Measurements from ENCODE around the gene SPECC1.
"Not testable (repeated sequence)": the region's sequence is repeated elsewhere in the genome, so short reads cannot be mapped to it uniquely, and the experiment has no call there.

Gene SPECC1

DNA sequence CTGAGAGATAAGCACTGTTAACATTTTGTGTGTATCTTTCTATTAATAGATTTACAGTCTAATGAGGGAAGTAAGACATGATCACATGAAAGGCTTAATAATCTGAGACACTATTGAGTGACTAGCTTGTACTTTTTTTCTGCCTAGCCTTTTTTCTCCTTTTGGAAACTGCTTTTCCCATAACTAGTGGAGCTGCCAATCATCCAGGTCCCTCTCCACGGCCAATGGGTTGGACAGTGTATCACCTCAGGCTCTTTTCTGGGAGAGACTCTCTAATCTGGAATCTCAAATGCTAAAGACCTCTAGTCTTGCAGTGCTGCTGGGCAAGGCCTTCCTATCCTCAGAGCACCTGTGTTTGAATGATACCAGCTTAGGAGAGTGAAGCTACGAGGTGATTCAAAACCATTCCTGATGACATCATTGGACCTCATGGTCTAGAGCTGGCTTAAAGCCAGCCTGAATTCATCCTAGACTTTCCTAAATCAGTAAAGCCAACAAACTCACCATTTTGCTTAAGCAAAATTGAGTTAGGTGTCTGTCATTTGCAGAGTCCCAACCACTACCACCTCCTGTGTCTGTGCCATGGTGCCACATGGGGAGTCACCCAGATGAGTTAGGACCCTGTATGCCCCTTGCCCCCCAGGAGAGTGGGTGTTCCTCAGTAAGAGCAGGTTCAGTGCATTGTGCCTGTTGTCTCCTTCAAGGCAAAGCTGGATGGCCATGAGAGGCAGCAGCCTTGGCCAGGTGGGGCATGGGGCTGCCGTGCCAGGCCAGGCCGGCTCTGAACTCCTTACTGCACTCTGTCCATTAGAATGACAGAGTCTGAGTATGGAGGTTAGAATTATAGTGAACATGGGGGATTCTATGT lies 62.9 kb downstream of the SPECC1 start:
- DNase-seq, result no peak

DNA sequence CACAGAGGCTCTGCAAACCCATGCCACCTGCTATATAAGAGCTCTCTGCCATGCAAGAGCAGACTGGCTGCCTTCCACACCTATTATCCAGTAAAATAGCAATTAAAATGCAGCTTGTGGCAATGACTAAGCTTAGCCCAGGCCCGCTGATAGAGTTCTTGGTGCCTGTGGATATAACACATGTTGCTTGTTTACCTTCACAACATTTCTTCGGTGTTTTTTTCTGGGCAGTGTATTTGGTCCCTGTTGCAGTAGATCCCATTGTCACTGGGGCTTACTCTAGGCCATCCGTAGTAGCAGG lies 63.5 kb downstream of the SPECC1 start:
- DNase-seq, result no peak

DNA sequence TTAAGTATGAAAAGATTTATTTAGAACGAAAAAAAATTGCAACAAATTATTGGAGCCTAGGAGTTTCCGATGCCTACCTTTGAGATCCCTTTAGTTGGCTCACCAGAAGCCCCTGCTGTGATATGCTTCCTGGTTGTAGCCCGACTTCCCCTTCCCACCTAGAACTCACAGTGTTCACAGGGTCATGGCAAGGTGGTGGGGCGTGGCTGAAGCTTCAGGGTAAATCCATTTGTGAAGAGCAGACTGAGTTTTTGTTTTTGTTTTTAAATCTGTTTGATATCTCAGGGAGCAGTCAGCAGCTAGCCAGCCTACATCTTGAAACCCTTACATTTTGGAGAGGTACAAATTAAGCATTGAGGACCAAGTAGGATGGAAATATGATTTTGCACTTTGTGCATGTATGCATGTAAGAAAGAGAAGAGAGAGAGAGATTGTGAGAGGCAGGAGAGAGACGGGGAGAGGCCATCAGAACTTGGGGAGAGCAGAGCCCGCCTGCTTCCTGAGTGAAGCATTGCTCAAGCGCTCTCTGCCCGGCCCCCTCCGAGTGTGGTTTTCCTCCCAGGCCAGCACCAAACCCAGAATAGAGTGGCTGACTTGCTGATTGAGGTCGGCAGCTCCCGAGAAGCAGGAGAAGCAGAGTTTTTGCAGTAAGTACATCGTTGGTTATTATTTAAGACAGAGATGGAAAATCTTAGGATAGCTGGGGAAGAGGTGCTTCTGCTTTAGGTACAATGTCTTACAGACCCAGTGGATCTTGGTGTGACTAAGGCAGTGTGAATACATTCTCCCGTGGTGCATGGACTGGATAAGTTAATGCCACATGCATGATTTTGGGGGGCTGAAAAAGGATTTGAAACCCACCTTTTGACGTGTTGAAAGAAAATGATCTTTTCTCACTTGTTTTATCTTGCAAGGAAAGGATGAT lies 64.2 kb downstream of the SPECC1 start:
- no peak for DNase-seq

DNA sequence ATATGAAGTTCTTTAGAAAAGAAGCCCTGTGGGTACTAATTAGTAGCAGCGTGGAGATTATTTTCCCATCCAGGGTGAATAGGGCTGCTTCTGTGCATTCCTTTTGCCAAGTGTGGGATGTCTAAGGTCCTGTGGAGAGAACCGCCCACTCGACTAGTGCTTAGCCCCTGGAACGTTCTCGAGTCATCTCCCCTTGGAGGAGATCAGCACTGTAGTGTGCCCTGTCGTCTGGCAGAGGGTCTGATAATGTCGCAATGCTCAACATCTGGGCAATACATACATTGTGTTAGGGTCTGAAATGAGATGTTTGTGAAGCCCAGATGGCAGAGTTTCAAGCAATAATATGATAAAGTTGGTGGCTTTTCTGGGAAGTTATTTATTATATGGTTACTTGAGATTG lies 64.8 kb downstream of the SPECC1 start:
- no peak for DNase-seq

DNA sequence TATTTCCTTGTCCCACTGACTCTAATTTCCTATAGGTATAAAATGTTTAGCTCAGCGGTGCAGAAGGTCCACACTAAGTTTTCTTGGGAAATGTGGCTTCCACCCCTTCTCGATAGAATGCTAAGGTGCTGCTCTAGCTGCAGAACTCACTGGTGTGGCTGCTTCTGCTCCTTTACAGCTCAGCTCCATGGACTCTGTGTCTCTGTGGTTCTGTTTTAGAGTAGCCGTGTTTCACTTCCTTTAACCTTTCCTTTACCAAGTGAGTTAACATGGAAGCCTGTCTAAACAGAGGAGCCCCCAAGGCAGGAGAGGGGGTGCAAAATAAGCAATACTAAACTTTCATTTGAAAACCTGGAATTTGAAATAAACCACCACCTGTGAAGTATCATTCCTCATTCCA lies 65.3 kb downstream of the SPECC1 start:
- DNase-seq, result no peak

DNA sequence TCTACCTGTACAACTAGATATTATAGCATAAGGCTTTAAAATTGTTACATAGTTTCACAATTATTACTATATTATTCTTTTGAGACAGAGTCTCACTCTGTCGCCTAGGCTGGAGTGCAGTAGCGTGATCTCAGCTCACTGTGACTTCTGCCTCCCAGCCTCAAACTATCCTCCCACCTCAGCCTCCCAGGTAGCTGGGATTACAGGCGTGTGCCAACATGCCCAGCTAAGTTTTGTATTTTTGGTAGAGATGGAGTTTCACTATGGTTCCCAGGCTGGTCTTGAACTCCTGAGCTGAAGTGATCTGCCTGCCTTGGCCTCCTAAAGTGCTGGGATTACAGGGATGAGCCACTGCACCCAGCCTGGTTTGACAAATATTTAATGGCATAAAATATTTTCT lies 67.0 kb downstream of the SPECC1 start:
- not testable (repeated sequence) for DNase-seq

DNA sequence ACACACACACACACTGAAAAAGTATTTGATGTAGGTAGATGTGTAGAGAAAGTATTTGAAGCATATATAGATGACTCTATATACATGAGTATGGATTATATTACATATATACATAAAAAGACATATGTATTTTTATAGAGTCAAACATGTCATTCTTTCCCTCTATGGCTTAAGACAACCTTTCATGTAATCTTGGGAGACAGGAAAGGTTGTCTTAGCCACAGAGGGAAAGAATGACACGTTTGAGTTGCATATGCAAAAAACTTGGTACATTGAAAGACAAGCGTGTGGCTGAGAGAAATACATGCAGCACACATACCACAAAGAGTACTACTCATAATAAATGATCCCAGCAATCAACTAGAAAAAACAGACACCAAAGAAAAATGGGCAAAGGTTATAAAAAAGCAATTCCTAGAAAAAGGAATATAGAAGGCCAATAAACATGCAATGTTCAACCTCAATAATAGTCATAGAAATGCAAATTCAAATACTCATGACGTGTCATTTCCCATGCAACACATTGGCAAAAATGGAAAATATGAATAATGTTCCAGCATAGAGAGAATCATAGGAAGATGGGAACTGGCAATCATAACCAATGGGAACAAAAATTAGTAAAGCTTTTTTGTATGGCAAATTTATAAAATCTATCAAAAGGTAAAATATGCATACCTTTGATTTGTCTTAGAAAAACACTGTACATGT lies 69.0 kb downstream of the SPECC1 start:
- no peak for DNase-seq

DNA sequence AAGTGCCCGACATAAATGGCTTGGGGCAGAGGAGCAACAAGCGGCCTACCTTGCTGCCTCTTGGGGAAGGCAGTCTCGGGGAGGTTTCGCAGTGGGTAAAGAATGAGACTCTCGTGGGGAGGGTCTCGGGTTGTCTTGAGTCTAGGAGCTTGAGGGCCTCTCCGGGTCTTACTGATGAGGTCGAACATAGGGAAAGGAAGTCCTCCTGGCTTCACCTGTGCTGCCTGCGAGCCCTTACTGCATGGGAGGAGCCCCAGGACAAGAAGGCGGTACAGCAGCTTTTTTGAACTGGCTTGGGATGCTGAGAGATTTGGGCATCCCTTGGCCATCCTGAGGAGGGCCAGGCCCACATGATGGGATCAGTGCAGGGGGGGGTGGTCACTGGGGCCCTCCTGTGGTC lies 71.4 kb downstream of the SPECC1 start:
- no peak for DNase-seq

DNA sequence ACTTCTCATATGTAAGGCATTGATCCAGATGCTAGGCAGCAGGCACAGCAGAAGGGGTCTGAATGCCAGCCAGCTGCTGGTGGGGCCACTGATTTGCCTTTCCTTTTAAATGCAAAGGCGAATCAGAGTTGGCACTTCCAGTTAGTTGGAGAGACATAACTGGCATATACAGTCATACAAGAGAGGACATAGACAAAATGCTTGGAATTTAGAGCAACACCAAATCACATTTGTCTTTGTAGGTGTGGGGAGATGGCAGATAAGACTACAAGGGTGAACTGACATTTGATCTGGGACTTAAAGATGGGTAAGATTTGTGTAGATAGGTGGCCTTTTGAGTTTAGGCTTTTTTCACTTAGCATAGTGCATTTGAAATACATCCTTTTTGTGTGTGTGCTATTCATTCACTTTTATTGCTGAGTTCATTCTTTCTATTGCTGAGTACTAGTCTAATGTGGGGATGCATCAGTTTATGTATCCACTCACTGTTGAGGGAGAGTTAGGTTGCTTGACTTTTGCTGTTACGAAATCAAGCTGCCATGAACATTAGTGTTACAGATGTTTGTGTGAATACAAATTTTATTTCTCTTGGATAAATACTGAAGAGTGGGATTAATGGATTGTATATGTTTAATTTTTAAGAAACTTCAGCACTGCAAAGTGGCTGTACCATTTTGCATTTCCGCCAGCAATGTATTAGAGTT lies 74.1 kb downstream of the SPECC1 start:
- no peak for DNase-seq

DNA sequence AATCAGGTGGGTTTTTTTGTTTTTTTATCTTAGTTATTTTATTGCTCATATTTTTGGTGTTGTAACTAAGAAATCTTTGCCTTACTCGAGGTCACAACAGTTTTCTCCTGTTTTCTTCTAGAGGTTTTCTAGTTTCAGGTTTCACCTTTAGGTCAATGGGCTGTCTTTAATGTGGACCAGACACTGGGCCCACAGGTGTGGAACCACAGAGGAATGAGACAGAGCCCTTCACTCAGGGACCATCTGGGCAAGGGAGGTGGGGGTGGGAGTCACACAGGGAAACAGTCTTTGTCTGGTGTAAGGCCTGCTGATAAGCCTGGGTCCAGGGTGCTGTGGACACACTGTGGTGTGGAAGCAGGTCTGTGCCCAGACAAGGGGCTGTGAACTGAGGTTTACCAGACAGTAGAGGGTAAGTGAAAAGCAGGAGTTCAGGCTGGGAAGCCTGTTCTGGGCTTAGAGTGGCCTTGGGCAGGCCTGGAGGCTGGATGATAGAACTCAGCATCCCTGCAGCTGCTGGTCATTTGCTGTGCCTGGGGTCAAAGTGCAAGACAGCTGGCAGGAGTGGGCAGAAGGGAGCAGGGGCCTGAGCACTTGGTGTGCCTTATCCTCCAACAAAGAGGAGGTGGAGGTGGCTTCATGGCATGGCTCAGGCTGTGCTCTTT lies 75.6 kb downstream of the SPECC1 start:
- DNase-seq, result no peak

DNA sequence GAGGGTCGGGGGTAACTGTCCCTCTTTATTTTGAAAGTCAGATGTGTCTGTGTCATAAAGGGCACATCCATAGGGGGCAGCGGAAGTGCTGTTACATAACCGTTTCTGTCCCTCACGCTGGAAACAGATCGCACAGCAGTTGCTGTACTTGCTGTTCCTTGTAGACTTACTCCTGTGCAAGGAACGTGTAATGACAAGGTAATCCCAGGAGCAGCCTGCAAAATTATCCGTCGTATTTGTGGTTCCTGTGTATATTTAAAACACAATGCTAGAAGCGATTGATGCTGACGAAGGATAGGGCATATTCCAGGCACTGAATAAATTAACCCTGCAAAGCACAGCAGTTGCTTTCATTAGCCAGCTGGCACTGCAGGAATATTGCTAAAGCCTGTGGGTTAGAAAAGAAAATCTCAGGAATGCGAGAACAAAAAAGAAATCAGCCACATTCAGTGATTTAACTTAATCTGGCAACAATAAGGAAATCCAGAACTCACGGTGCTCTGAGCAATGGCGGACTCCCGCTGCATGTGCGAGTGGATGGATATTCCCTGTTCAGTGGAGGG lies 76.2 kb downstream of the SPECC1 start:
- no peak for DNase-seq

DNA sequence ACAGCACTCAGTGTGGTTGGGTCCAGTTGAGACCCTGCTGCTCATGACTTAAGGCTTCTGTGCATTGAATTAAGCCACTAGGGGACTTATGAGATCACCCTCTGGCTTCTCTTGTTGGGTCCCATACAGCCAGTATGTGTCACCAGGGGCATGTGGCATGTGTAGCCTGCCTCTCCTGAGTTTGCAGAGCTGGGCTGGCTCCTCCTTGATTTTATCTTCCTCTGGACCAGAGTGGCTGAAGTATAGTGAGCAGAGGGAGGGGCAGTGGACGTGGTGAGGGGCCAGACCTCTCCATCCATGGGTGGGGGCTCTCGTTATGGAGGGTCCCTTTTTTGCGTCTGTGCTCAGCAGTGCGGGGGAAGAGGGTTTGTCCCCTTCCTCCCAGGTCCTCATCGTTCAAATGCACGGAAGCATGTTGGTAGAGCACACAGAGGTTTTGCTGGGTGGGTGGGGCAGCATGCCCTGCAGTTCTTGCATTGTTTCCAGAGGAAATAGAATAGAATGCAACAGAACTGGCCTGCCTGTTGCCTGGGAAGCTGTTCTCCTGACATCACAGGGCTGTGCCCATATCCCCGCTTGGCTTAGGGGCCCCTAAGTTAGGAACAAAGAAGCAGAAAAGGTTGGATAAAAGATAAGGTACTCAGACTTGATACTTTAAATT lies 77.4 kb downstream of the SPECC1 start:
- no peak for DNase-seq

DNA sequence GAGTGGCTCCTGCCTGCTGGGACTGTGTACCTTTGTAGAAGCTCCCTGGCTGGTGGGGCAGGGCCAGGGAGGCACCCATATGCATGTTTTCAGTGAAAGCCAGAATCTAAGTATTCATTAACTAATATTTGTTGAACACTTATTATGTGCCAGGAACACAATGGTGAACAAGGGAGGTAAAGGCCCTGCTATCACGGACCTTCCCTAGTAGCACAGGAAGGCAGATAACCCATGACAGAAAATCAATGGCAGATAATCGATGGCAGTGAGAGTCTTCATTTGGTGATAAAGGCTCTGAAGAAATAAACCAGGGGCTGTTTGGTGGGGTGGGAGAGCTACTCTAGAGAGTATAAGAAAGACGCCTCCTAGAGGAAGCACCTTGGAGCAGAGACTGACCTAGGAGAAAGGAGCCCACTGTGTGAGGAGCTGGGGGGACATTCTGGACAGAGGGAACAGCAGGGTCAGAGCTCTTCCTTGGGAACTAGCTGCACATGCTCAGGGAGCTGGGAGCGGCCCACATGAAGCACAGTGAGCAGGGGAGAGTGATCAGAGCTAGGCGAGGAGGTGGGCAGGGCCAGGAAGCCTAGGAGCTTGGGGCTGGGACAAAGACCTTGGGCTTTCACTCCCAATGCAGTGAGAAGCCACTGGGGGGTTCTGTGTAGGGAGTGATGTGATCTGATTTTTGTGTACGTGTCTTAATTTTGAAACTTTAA lies 78.5 kb downstream of the SPECC1 start:
- no peak for DNase-seq

DNA sequence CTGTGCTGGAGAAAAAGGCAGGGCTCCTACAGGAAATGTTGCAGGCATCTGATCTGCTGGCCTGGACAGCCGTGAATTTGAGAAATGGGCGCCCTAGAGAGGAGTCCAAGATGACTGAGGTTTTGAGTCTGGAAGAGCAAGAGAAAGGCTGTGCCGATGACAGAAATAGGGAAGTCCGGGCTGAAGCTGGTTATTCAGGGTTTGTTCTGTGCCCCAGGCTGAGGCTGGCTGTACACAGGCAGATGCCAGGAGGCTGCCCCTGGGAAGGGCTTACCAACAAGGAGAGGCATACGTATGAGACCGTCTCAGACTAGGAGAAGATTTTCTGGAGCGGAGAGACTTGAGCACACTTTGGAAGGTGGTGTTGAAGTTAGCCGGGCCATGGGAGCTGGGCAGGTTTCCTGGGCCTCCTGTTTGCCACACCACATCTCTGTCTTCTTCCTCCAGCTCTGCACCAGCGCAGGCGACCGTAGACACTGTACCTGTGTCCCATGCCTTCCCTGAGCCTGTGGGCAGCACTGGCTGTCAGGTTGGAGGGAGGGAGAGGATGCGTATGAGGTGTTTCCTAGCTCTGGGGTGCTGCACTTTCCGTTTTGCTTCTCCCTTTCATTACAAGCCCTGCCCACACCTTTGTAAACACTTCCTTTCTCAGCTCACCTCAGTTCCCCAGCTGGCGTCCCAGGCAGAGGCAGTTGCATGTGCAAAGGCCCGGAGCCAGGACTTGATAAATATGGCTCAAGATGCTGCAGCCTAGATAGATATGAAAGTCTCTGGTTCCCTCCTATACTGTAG lies 80.8 kb downstream of the SPECC1 start:
- DNase-seq, result no peak

DNA sequence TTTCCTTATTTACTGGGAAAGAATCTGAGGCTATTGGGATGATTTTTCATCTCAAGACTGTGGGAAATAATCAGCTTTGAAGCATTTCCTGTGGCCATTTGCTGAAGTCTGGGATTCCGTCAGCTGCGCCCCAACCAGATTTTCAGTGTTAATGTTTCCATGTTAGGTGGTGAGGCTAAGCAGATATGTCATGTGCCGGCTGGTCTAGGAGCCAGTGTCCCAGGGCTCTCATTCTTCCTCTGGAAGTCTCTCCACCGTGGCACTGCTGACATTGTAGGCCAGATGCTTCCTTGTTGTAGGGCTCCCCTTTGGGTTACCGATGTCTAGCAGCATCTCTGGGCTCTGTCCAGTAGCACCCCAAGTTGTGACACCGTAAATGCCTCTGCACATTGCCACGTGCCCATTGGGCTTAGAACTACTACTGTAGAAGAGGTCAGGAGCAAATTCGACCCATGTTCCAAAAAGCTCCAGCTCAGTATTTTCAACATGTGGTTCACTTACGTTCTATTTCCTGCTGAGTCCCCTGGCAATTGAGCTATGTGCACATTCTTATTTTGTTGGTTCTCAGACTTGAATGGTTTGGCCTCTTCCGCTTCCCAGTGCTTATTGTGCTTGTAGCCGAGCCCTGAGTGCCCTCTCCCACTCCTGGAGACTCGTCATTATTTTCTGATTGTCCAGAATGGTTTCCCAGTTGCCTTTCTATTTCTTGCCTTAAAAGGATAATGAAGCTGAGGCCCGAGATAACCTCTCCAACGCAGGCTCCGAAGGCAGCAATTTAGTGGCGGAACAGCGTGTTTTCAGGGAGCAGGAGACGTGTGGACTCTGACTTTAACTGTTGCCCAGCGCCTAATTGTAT lies 82.2 kb downstream of the SPECC1 start:
- no peak for DNase-seq

DNA sequence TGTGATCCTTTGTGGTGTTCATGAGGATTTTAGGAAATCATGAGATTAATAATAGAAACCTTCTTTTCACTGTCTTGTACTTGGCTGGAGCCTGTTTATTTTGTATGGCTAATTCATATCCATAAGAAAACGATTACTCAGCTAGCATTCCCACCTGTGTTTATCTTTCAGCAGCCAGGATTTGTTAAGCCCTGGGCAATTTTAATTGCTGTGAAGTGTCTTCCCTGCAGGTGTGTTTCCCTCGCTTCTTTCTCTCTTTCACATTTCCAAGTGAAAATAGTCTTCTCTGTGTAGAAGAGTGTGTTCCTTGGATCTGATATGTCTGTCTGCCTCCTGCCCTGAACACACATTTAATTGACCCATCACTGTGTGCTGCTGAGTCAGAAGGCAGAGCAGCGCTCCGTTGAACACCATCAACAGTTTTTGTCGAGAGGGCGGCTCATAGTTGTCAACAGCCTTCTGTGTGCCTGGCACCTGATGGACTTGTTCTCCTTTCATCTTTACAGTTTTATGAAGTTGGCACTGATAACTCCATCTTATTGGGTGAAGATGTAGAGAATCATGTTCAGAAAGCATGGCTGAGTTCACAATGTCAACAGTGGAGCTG lies 83.2 kb downstream of the SPECC1 start:
- DNase-seq, result no peak

DNA sequence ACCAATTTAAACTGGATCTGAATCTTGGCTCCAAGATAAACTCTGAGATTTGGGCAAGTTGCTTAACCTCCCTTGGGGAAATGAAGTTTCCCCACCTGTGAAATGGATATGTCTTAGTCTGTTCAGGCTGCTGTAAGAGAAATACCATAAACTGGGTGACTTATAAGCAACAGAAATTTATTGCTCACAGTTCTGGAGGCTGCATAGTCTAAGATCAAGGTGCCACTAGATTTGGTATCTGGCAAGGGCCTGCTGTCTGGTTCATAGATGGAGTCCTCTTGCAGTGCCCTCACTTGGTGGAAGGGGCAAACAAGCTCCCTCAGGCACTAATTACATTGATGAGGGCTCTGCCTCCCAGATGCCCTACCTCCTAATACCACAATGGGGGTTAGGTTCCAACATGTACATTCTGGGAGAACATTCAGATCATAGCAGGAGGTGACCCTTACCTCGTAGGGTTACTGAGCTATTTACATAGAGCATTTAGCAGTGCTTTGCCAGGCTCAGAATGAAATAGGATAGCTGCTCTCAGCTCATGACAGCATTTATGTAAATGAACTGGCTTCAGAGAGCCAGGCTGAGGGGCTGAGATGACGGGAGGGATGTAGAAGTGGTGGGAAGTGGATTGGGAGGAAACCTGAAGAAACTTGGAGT lies 83.9 kb downstream of the SPECC1 start:
- DNase-seq, result no peak

DNA sequence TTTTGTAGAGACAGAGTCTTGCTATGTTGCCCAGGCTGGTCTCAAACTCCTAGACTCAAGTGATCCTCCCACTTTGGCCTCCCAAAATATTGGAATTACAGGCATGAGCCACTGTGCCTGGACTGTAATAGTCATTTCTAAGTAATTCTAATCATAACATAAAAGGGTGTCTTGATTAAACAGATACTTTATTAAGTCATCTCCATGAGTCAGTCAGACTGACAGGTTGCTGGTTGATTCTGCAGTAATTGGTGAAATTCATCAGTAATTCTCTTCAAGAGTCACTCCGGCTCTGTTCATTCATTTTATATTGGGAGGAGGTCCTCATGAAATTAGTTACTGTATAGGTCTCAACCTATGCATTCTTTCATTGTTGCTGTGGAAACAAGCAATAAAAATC lies 85.6 kb downstream of the SPECC1 start:
- DNase-seq, result no peak

All from activated naive CD4-positive, alpha-beta T cell treated with anti-CD3 and anti-CD28 coated beads, Interleukin-2, amount 50 U/mL, for 16 hours (primary cell).